Astrocyte (in vitro differentiated cells and primary cell): ENCODE results near the gene USP17L17.
"Not testable (repeated sequence)": the region's sequence is repeated elsewhere in the genome, so short reads cannot be mapped to it uniquely, and the experiment has no call there.

Experiments
- CTCF ChIP-seq: IDR thresholded peaks from 2 replicates; pipeline ENCODE4 v1.5.1; 2011; ENCODE audit warnings: low read depth, mild to moderate bottlenecking, inconsistent platforms, low read length, moderate library complexity; ENCODE audit not compliant: insufficient read depth
- EZH2 ChIP-seq: IDR thresholded peaks from 2 replicates; pipeline ENCODE4 v1.6.1; 2012; ENCODE audit warnings: mild to moderate bottlenecking, low read length, inconsistent platforms; ENCODE audit not compliant: insufficient read depth

- not testable (repeated sequence) for TF ChIP-seq CTCF, EZH2
Measured at GRCh38 chr4:9224596-9224995, 19.1 kb upstream of the USP17L17 start, which contains the start of gene USP17L13.
